ENCODE measurements around the gene PERP. TPM values are rescaled to one million over a fixed set of nuclear protein-coding genes. Genes with fewer than 3 reads are reported as not detected.

The PERP gene
- total RNA-seq, 1 experiment from 2014 or later = 85.9 TPM

GRCh38 chr6:138146544-138146943 is 39.3 kb upstream of the PERP start:
- CTCF ChIA-PET = interaction anchor here (1.2 kb wide), 1 partner anchor 30 kb away, joined by 4 read pairs; no protein-coding TSS in a partner anchor
- no peak overlapping the region for H3K27ac ChIP-seq (ENCODE audit: low read depth, low read length)
- no peaks in the 10 kb centered on the region for H4K20me1 ChIP-seq (ENCODE audit: insufficient read depth)
- no peak overlapping the region for H3K4me3 ChIP-seq (replicated peaks in 1 of 2; ENCODE audit: low read depth in 1 of 2, low read length in 2 of 2)
- TF ChIP-seq TCF7L2 (IDR thresholded peaks at IDR 0.05; ENCODE audit: borderline replicate concordance, extremely low read depth, insufficient read depth, insufficient read length) (no peak), SIN3A (IDR thresholded peaks at IDR 0.05; ENCODE audit: low read depth) (no peak), EZH2 (IDR thresholded peaks at IDR 0.05) (no peak), POLR2A (IDR thresholded peaks at IDR 0.05; ENCODE audit: borderline replicate concordance, extremely low read depth, insufficient read depth, insufficient read length) (no peak), RAD21 (IDR thresholded peaks at IDR 0.05; ENCODE audit: low read depth) (no peak), CEBPB (IDR thresholded peaks at IDR 0.05; ENCODE audit: low read depth) (no peak), SP1 (IDR thresholded peaks at IDR 0.05; ENCODE audit: low read depth) (no peak), EZH2phosphoT487 (IDR thresholded peaks at IDR 0.05; ENCODE audit: borderline replicate concordance) (no peak)
- TF ChIP-seq, protein P1, sequence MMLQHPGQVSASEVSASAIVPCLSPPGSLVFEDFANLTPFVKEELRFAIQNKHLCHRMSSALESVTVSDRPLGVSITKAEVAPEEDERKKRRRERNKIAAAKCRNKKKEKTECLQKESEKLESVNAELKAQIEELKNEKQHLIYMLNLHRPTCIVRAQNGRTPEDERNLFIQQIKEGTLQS (IDR thresholded peaks at IDR 0.05) = no peak
- TF ChIP-seq, protein P2, sequence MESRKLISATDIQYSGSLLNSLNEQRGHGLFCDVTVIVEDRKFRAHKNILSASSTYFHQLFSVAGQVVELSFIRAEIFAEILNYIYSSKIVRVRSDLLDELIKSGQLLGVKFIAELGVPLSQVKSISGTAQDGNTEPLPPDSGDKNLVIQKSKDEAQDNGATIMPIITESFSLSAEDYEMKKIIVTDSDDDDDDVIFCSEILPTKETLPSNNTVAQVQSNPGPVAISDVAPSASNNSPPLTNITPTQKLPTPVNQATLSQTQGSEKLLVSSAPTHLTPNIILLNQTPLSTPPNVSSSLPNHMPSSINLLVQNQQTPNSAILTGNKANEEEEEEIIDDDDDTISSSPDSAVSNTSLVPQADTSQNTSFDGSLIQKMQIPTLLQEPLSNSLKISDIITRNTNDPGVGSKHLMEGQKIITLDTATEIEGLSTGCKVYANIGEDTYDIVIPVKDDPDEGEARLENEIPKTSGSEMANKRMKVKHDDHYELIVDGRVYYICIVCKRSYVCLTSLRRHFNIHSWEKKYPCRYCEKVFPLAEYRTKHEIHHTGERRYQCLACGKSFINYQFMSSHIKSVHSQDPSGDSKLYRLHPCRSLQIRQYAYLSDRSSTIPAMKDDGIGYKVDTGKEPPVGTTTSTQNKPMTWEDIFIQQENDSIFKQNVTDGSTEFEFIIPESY (IDR thresholded peaks at IDR 0.05; ENCODE audit: extremely low read depth, insufficient replicate concordance, low read length) = no peak
- TF ChIP-seq, protein P3, sequence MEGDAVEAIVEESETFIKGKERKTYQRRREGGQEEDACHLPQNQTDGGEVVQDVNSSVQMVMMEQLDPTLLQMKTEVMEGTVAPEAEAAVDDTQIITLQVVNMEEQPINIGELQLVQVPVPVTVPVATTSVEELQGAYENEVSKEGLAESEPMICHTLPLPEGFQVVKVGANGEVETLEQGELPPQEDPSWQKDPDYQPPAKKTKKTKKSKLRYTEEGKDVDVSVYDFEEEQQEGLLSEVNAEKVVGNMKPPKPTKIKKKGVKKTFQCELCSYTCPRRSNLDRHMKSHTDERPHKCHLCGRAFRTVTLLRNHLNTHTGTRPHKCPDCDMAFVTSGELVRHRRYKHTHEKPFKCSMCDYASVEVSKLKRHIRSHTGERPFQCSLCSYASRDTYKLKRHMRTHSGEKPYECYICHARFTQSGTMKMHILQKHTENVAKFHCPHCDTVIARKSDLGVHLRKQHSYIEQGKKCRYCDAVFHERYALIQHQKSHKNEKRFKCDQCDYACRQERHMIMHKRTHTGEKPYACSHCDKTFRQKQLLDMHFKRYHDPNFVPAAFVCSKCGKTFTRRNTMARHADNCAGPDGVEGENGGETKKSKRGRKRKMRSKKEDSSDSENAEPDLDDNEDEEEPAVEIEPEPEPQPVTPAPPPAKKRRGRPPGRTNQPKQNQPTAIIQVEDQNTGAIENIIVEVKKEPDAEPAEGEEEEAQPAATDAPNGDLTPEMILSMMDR (IDR thresholded peaks at IDR 0.05 in 2 of 3, conservative IDR thresholded peaks at IDR 0.05 in 1 of 3; ENCODE audit: borderline replicate concordance in 1 of 3, insufficient read depth in 1 of 3, low read depth in 2 of 3, low read length in 2 of 3) = no peak
- H3K27me3 ChIP-seq (ENCODE audit: insufficient read depth, low read length) = no peaks in the 10 kb centered on the region
- H3K9ac ChIP-seq (ENCODE audit: low read length) = no peak overlapping the region
- no TSS peak for BruUV-seq (replicated peaks)
- H3K36me3 ChIP-seq (ENCODE audit: control insufficient read depth in 1 of 2, insufficient read depth in 2 of 2, low read length in 2 of 2) = no peaks in the 10 kb centered on the region
- intact Hi-C loops (cut with micrococcal nuclease) = no loop called here
- no peak overlapping the region for H3K4me2 ChIP-seq (ENCODE audit: low read length)
- no peak for DNase-seq (ENCODE audit: low read depth, low spot score)
- H2AFZ ChIP-seq (ENCODE audit: low read depth, low read length, poor library complexity, severe bottlenecking) = no peak overlapping the region
- H3K79me2 ChIP-seq (ENCODE audit: insufficient read depth, low read length) = no peaks in the 10 kb centered on the region
- ATAC-seq = no peak
- POLR2A ChIA-PET = no interaction called here
- no peaks in the 10 kb centered on the region for H3K4me1 ChIP-seq (ENCODE audit: control insufficient read depth in 1 of 2, insufficient read depth in 2 of 2, low read length in 2 of 2)
- H3K9me2 ChIP-seq (ENCODE audit: insufficient read depth) = no peaks in the 10 kb centered on the region
- RAD21 ChIA-PET (ENCODE audit: low non-redundant PET in 1 of 2, low total read pairs in 2 of 2, uncharacterized antibody in 2 of 2, unreplicated experiment in 2 of 2) = no interaction called here
- no peaks in the 10 kb centered on the region for H3K9me3 ChIP-seq (ENCODE audit: control insufficient read depth in 1 of 2, insufficient read depth in 1 of 2, low read depth in 1 of 2, low read length in 2 of 2)

Data from HCT116 (cell line).